Astrocyte (in vitro differentiated cells and primary cell): ENCODE measurements around the gene SSBP2. TPM values are rescaled to one million over a fixed set of nuclear protein-coding genes. Genes with fewer than 3 reads are reported as not detected.

Source experiments
- DNase-seq: peaks from one replicate; pipeline ENCODE4 v3.0.0-alpha.2; 2010; ENCODE audit warnings: low read depth
- FAIRE-seq: peaks from 2 replicates; lab custom pipeline; 2011; peaks lifted over from hg19 to GRCh38; lab: Jason Lieb, UNC
- H2AFZ ChIP-seq: 2 replicates; pipeline ENCODE4 v1.6.0; 2012; ENCODE audit warnings: low read depth, low read length, inconsistent platforms
- H3K27ac ChIP-seq: 2 replicates; pipeline ENCODE4 v1.5.1; 2011; ENCODE audit warnings: low read depth, low read length, inconsistent platforms
- H3K27me3 ChIP-seq: 2 replicates; pipeline ENCODE4 v1.6.0; 2011; ENCODE audit warnings: low read length, inconsistent platforms; ENCODE audit not compliant: insufficient read depth
- H3K36me3 ChIP-seq: 2 replicates; pipeline ENCODE4 v1.5.1; 2011; ENCODE audit warnings: low read length, inconsistent platforms; ENCODE audit not compliant: insufficient read depth
- H3K4me1 ChIP-seq: 2 replicates; pipeline ENCODE4 v1.5.1; 2011; ENCODE audit warnings: low read length, inconsistent platforms; ENCODE audit not compliant: insufficient read depth
- H3K4me2 ChIP-seq: 2 replicates; pipeline ENCODE4 v1.6.0; 2012; ENCODE audit warnings: low read length, inconsistent platforms
- H3K4me3 ChIP-seq: 2 replicates; pipeline ENCODE4 v1.5.1; 2011; ENCODE audit warnings: low read depth, mild to moderate bottlenecking, low read length, inconsistent platforms; ENCODE audit not compliant: insufficient read depth
- H3K79me2 ChIP-seq: 2 replicates; pipeline ENCODE4 v1.6.0; 2012; ENCODE audit warnings: mild to moderate bottlenecking, low read length, inconsistent platforms; ENCODE audit not compliant: insufficient read depth
- H3K9ac ChIP-seq: 2 replicates; pipeline ENCODE4 v1.6.0; 2012; ENCODE audit warnings: mild to moderate bottlenecking, low read length, inconsistent platforms
- H3K9me3 ChIP-seq: 2 replicates; pipeline ENCODE4 v1.5.1; 2012; ENCODE audit warnings: low read depth, mild to moderate bottlenecking, low read length, inconsistent platforms; ENCODE audit not compliant: insufficient read depth
- H4K20me1 ChIP-seq: 2 replicates; pipeline ENCODE4 v1.6.0; 2012; ENCODE audit warnings: low read length, inconsistent platforms; ENCODE audit not compliant: insufficient read depth
- H3K27ac Mint-ChIP-seq: one replicate; pipeline ENCODE4 v1.8.0; 2021; ENCODE audit warnings: mild to moderate bottlenecking, mixed read lengths; ENCODE audit not compliant: unreplicated experiment
- H3K27me3 Mint-ChIP-seq: one replicate; pipeline ENCODE4 v1.8.0; 2021; ENCODE audit warnings: low read depth, mixed read lengths; ENCODE audit not compliant: unreplicated experiment
- H3K36me3 Mint-ChIP-seq: one replicate; pipeline ENCODE4 v1.8.0; 2021; ENCODE audit warnings: low read depth, mixed read lengths; ENCODE audit not compliant: unreplicated experiment
- H3K4me1 Mint-ChIP-seq: one replicate; pipeline ENCODE4 v1.8.0; 2021; ENCODE audit warnings: low read depth, mixed read lengths; ENCODE audit not compliant: unreplicated experiment
- H3K4me3 Mint-ChIP-seq: one replicate; pipeline ENCODE4 v1.8.0; 2021; ENCODE audit warnings: mild to moderate bottlenecking, moderate library complexity, mixed read lengths; ENCODE audit not compliant: unreplicated experiment
- H3K9me3 Mint-ChIP-seq: one replicate; pipeline ENCODE4 v1.8.0; 2021; ENCODE audit warnings: mild to moderate bottlenecking, mixed read lengths; ENCODE audit not compliant: unreplicated experiment
- CTCF ChIP-seq: IDR thresholded peaks from 2 replicates; pipeline ENCODE4 v1.5.1; 2011; ENCODE audit warnings: low read depth, mild to moderate bottlenecking, inconsistent platforms, low read length, moderate library complexity; ENCODE audit not compliant: insufficient read depth
- EZH2 ChIP-seq: IDR thresholded peaks from 2 replicates; pipeline ENCODE4 v1.6.1; 2012; ENCODE audit warnings: mild to moderate bottlenecking, low read length, inconsistent platforms; ENCODE audit not compliant: insufficient read depth
- total RNA-seq: library from RNA; stranded (reverse); gene quantifications from 2 replicates; pipeline ENCODE4 v1.2.1, GENCODE V29; 2021

SSBP2 gene
- total RNA-seq, 1 donor from 2014 or later, result 59.8 TPM

- no peaks in the 10 kb centered on the region for H3K4me1 ChIP-seq
- H3K4me3 ChIP-seq, result no peak overlapping the region
- peaks cover 10% of the 10 kb centered on the region for H3K4me1 Mint-ChIP-seq
- no peaks in the 10 kb centered on the region for H4K20me1 ChIP-seq
- TF ChIP-seq CTCF, result no peak
- no peak for TF ChIP-seq EZH2
- H3K4me3 Mint-ChIP-seq, result no peak overlapping the region
- no peaks in the 10 kb centered on the region for H3K9me3 ChIP-seq
- H3K79me2 ChIP-seq, result no peaks in the 10 kb centered on the region
- H2AFZ ChIP-seq, result no peak overlapping the region
- no peaks in the 10 kb centered on the region for H3K9me3 Mint-ChIP-seq
- H3K36me3 Mint-ChIP-seq, result peaks cover 18% of the 10 kb centered on the region
- DNase-seq (no peak), FAIRE-seq (no peak)
- H3K27me3 Mint-ChIP-seq, result no peaks in the 10 kb centered on the region
- no peak overlapping the region for H3K4me2 ChIP-seq
- no peaks in the 10 kb centered on the region for H3K27me3 ChIP-seq
- no peaks in the 10 kb centered on the region for H3K36me3 ChIP-seq
- no peak overlapping the region for H3K27ac ChIP-seq
- H3K9ac ChIP-seq, result no peak overlapping the region
- H3K27ac Mint-ChIP-seq, result no peak overlapping the region
Measured at GRCh38 chr5:81657386-81657785, 93.5 kb downstream of the SSBP2 start.

- no peaks in the 10 kb centered on the region for H4K20me1 ChIP-seq
- H3K9me3 Mint-ChIP-seq, result no peaks in the 10 kb centered on the region
- H3K27me3 ChIP-seq, result no peaks in the 10 kb centered on the region
- no peak overlapping the region for H3K4me2 ChIP-seq
- no peak overlapping the region for H3K4me3 ChIP-seq
- no peak for FAIRE-seq
- H3K9me3 ChIP-seq, result no peaks in the 10 kb centered on the region
- peaks cover 21% of the 10 kb centered on the region for H3K36me3 Mint-ChIP-seq
- DNase-seq, result no peak
- H3K4me3 Mint-ChIP-seq, result no peak overlapping the region
- H3K27ac Mint-ChIP-seq, result no peak overlapping the region
- no peaks in the 10 kb centered on the region for H3K4me1 ChIP-seq
- H3K36me3 ChIP-seq, result no peaks in the 10 kb centered on the region
- H3K79me2 ChIP-seq, result no peaks in the 10 kb centered on the region
- H3K9ac ChIP-seq, result no peak overlapping the region
- no peak overlapping the region for H3K27ac ChIP-seq
- H2AFZ ChIP-seq, result no peak overlapping the region
- TF ChIP-seq CTCF, result no peak
- TF ChIP-seq EZH2, result no peak
- no peaks in the 10 kb centered on the region for H3K27me3 Mint-ChIP-seq
- H3K4me1 Mint-ChIP-seq, result peaks cover 10% of the 10 kb centered on the region
Measured at GRCh38 chr5:81656783-81657182, 94.1 kb downstream of the SSBP2 start.

- H3K4me1 ChIP-seq, result no peaks in the 10 kb centered on the region
- H3K4me3 ChIP-seq, result no peak overlapping the region
- H3K4me3 Mint-ChIP-seq, result no peak overlapping the region
- H3K27me3 ChIP-seq, result no peaks in the 10 kb centered on the region
- FAIRE-seq (peak; percentile 45), DNase-seq (no peak)
- TF ChIP-seq CTCF, result no peak
- TF ChIP-seq EZH2, result no peak
- H4K20me1 ChIP-seq, result peaks cover 4% of the 10 kb centered on the region
- no peaks in the 10 kb centered on the region for H3K36me3 ChIP-seq
- no peaks in the 10 kb centered on the region for H3K9me3 Mint-ChIP-seq
- no peak overlapping the region for H3K4me2 ChIP-seq
- H3K27me3 Mint-ChIP-seq, result no peaks in the 10 kb centered on the region
- no peak overlapping the region for H3K27ac Mint-ChIP-seq
- H3K36me3 Mint-ChIP-seq, result peaks cover 15% of the 10 kb centered on the region
- H3K9ac ChIP-seq, result no peak overlapping the region
- no peak overlapping the region for H3K27ac ChIP-seq
- no peaks in the 10 kb centered on the region for H3K79me2 ChIP-seq
- no peaks in the 10 kb centered on the region for H3K4me1 Mint-ChIP-seq
- no peaks in the 10 kb centered on the region for H3K9me3 ChIP-seq
- H2AFZ ChIP-seq, result no peak overlapping the region
Measured at GRCh38 chr5:81650987-81651386, 99.9 kb downstream of the SSBP2 start.
